KOPT-K1 (cell line): ENCODE measurements around the gene DHRS2.
"Not testable (repeated sequence)": the region's sequence is repeated elsewhere in the genome, so short reads cannot be mapped to it uniquely, and the experiment has no call there.

Experiments used
- H3K27ac ChIP-seq: fragments of 200-600 bp; sonication (generic); 2 replicates; pipeline ENCODE4 v1.5.1; 2016; ENCODE audit warnings: antibody characterized with exemption, mild to moderate bottlenecking, low read depth, low read length; ENCODE audit not compliant: poor library complexity, severe bottlenecking
- H3K36me3 ChIP-seq: fragments of 200-600 bp; sonication (generic); 2 replicates; pipeline ENCODE4 v1.5.1; 2017; ENCODE audit warnings: antibody characterized with exemption, mild to moderate bottlenecking, low read length, moderate library complexity; ENCODE audit not compliant: insufficient read depth
- H3K9me3 ChIP-seq: fragments of 200-600 bp; sonication (generic); 2 replicates; pipeline ENCODE4 v1.5.1; 2017; ENCODE audit warnings: antibody characterized with exemption, low read length, mild to moderate bottlenecking; ENCODE audit not compliant: insufficient read depth, poor library complexity, severe bottlenecking

The DHRS2 gene

GRCh38 chr14:23637312-23637654, 1.1 kb downstream of the DHRS2 start:
- H3K36me3 ChIP-seq, H3K27ac ChIP-seq, H3K9me3 ChIP-seq: not testable (repeated sequence)

- not testable (repeated sequence) for H3K36me3 ChIP-seq, H3K27ac ChIP-seq, H3K9me3 ChIP-seq
Observed at GRCh38 chr14:23637655-23638413, 1.7 kb downstream of the DHRS2 start.

GRCh38 chr14:23638414-23639047, 2.4 kb downstream of the DHRS2 start:
- Histone ChIP-seq H3K9me3 (peaks cover 8% of the 10 kb centered on the region), H3K36me3 (no peaks in the 10 kb centered on the region), H3K27ac (no peak overlapping the region)

- Histone ChIP-seq H3K27ac (no peak overlapping the region), H3K36me3 (no peaks in the 10 kb centered on the region), H3K9me3 (peaks cover 8% of the 10 kb centered on the region)
Observed at GRCh38 chr14:23639048-23639890, 3.1 kb downstream of the DHRS2 start.

GRCh38 chr14:23639891-23640523, 3.8 kb downstream of the DHRS2 start:
- no peaks in the 10 kb centered on the region for H3K36me3 ChIP-seq
- H3K27ac ChIP-seq = no peak overlapping the region
- peaks cover 8% of the 10 kb centered on the region for H3K9me3 ChIP-seq

- peaks cover 8% of the 10 kb centered on the region for H3K9me3 ChIP-seq
- no peaks in the 10 kb centered on the region for H3K36me3 ChIP-seq
- H3K27ac ChIP-seq = no peak overlapping the region
Observed at GRCh38 chr14:23640524-23641141, 4.5 kb downstream of the DHRS2 start.

GRCh38 chr14:23641180-23641914, 5.2 kb downstream of the DHRS2 start:
- no peak overlapping the region for H3K27ac ChIP-seq
- H3K9me3 ChIP-seq = peaks cover 4% of the 10 kb centered on the region
- no peaks in the 10 kb centered on the region for H3K36me3 ChIP-seq

- H3K9me3 ChIP-seq = no peaks in the 10 kb centered on the region
- no peak overlapping the region for H3K27ac ChIP-seq
- no peaks in the 10 kb centered on the region for H3K36me3 ChIP-seq
Observed at GRCh38 chr14:23641915-23642588, 5.9 kb downstream of the DHRS2 start.

GRCh38 chr14:23643533-23644194, 7.5 kb downstream of the DHRS2 start:
- H3K36me3 ChIP-seq = no peaks in the 10 kb centered on the region
- H3K9me3 ChIP-seq = no peaks in the 10 kb centered on the region
- no peak overlapping the region for H3K27ac ChIP-seq

GRCh38 chr14:23644195-23644918, 8.2 kb downstream of the DHRS2 start:
- Histone ChIP-seq H3K9me3 (no peaks in the 10 kb centered on the region), H3K36me3 (no peaks in the 10 kb centered on the region), H3K27ac (no peak overlapping the region)

- Histone ChIP-seq H3K27ac (no peak overlapping the region), H3K9me3 (no peaks in the 10 kb centered on the region), H3K36me3 (no peaks in the 10 kb centered on the region)
Observed at GRCh38 chr14:23644919-23645336, 8.8 kb downstream of the DHRS2 start.

GRCh38 chr14:23645504-23645811, 9.3 kb downstream of the DHRS2 start:
- no peaks in the 10 kb centered on the region for H3K9me3 ChIP-seq
- no peaks in the 10 kb centered on the region for H3K36me3 ChIP-seq
- no peak overlapping the region for H3K27ac ChIP-seq
